K562 (cell line): ENCODE measurements around the gene SAMD4A. TPM values are rescaled to one million over a fixed set of nuclear protein-coding genes. Genes with fewer than 3 reads are reported as not detected.

ENCODE experiments used
- ATAC-seq: fragments of 200-7000 bp; cut with Tn5 transposase; 3 replicates; pipeline ENCODE4 v1.9.1; 2020; ENCODE audit warnings: moderate library complexity
- BruUV-seq: library from RNA; stranded (reverse); fragments of 400-500 nt; replicated peaks from 2 replicates; lab custom pipeline; 2021; lab: Mats Ljungman, UMichigan
- CTCF ChIA-PET: fragments of 300-600 bp; formaldehyde crosslinking; extraction: SDS; loops from one replicate; lab custom pipeline; 2021; ENCODE audit warnings: low intra/inter-chr PET ratio; lab: Yijun Ruan, JAX
- POLR2A ChIA-PET: fragments of 300-600, 350-650 bp; sonication (Branson Sonifier 250); formaldehyde crosslinking; extraction: SDS; loops from one replicate; lab custom pipeline; 2021; ENCODE audit warnings: antibody characterized with exemption, inconsistent platforms; lab: Yijun Ruan, JAX
- DNase-seq, 4 experiments: peaks; one replicate each; pipeline versions ENCODE4 v3.0.0 to v3.0.0-alpha.2; 2011 to 2018; ENCODE audit warnings: low spot score in 3 of 4, mixed read lengths in 3 of 4; ENCODE audit errors: extremely low read depth in 1 of 4
- FAIRE-seq: peaks from 2 replicates; lab custom pipeline; 2011; peaks lifted over from hg19 to GRCh38; lab: Jason Lieb, UNC
- H2AFZ ChIP-seq: 2 replicates; pipeline ENCODE4 v1.6.0; 2011; ENCODE audit warnings: low read depth, low read length, control low read depth, inconsistent platforms
- H3K27ac ChIP-seq: fragments of 200-600 bp; 3 replicates; pipeline ENCODE4 v1.8.0; 2011; ENCODE audit warnings: low read depth, mild to moderate bottlenecking, control low read depth, inconsistent platforms, low read length, moderate library complexity, mixed read lengths; ENCODE audit errors: extremely low read depth
- H3K27me3 ChIP-seq, 2 experiments: fragments of 300-600 bp in 1 of 2; 2 replicates in 1 of 2; 3 replicates in 1 of 2; pipeline versions ENCODE4 v1.6.0 to v1.8.0; 2011; ENCODE audit warnings: inconsistent platforms in 2 of 2, low read length in 2 of 2, mild to moderate bottlenecking in 1 of 2, mixed read lengths in 1 of 2, moderate library complexity in 1 of 2; ENCODE audit not compliant: control insufficient read depth in 2 of 2, insufficient read depth in 2 of 2
- H3K36me3 ChIP-seq: fragments of 300-600 bp; 3 replicates; pipeline ENCODE4 v1.8.0; 2011; ENCODE audit warnings: mild to moderate bottlenecking, low read length, inconsistent platforms; ENCODE audit not compliant: control insufficient read depth, insufficient read depth
- H3K4me1 ChIP-seq, 2 experiments: fragments of 200-600 bp in 1 of 2; replicated peaks in 1 of 2; 2 replicates in 1 of 2; 3 replicates in 1 of 2; pipeline versions ENCODE4 v1.5.1 to v1.8.0; 2011; ENCODE audit warnings: inconsistent platforms in 2 of 2, low read length in 2 of 2, mild to moderate bottlenecking in 1 of 2, mixed read lengths in 1 of 2, moderate library complexity in 1 of 2; ENCODE audit not compliant: control insufficient read depth in 2 of 2, insufficient read depth in 2 of 2
- H3K4me2 ChIP-seq: 2 replicates; pipeline ENCODE4 v1.6.1; 2011; ENCODE audit warnings: low read length, control low read depth, inconsistent platforms, mixed read lengths; ENCODE audit not compliant: insufficient read depth
- H3K4me3 ChIP-seq: fragments of 200-600 bp; sonication (generic), shearing (Covaris generic); 2 replicates; pipeline ENCODE4 v1.5.1; 2016; ENCODE audit warnings: control low read depth, inconsistent platforms
- H3K79me2 ChIP-seq: fragments of 200-600 bp; 3 replicates; pipeline ENCODE4 v1.8.0; 2011; ENCODE audit warnings: low read length, inconsistent platforms; ENCODE audit not compliant: control insufficient read depth, insufficient read depth
- H3K9ac ChIP-seq, 2 experiments: 2 replicates each; pipeline versions ENCODE4 v1.6.0 to v1.6.1; 2011; ENCODE audit warnings: low read depth in 2 of 2, low read length in 2 of 2, control low read depth in 1 of 2, inconsistent platforms in 1 of 2, mild to moderate bottlenecking in 1 of 2, mixed read lengths in 1 of 2; ENCODE audit not compliant: insufficient read depth in 1 of 2
- H3K9me1 ChIP-seq: one replicate; pipeline ENCODE4 v1.6.0; 2011; ENCODE audit warnings: inconsistent platforms, mild to moderate bottlenecking, low read length, moderate library complexity; ENCODE audit not compliant: control insufficient read depth, insufficient read depth
- H3K9me3 ChIP-seq: replicated peaks from 2 replicates; pipeline ENCODE4 v1.5.1; 2011; ENCODE audit warnings: low read depth, low read length, inconsistent platforms; ENCODE audit not compliant: control insufficient read depth, insufficient read depth
- H4K20me1 ChIP-seq: replicated peaks from 2 replicates; pipeline ENCODE4 v1.6.1; 2011; ENCODE audit warnings: low read length, inconsistent platforms, mixed read lengths; ENCODE audit not compliant: control insufficient read depth, insufficient read depth
- AFF4 ChIP-seq: sonication (generic); formaldehyde crosslinking; IDR thresholded peaks from 2 replicates; pipeline ENCODE4 v1.8.0; 2023; ENCODE audit warnings: mild to moderate bottlenecking, missing genetic modification reagents
- BDP1 ChIP-seq: IDR thresholded peaks from 3 replicates; pipeline ENCODE4 v1.6.1; 2011; ENCODE audit not compliant: insufficient read length, insufficient read depth
- CEBPB ChIP-seq: fragments of 450-650 bp; IDR thresholded peaks from 2 replicates; pipeline ENCODE4 v1.6.1; 2016; ENCODE audit warnings: missing genetic modification characterization, missing compliant biosample characterization
- E2F4 ChIP-seq: sonication (generic); formaldehyde crosslinking; IDR thresholded peaks from 2 replicates; pipeline ENCODE4 v1.8.0; 2022; ENCODE audit warnings: mild to moderate bottlenecking, low read depth, missing genetic modification reagents
- ETS2 ChIP-seq: IDR thresholded peaks from 2 replicates; pipeline ENCODE4 v1.6.1; 2016; ENCODE audit warnings: borderline replicate concordance, missing genetic modification characterization, mild to moderate bottlenecking, moderate library complexity, missing compliant biosample characterization; ENCODE audit not compliant: poor library complexity, severe bottlenecking
- GABPB2 ChIP-seq: fragments of 250-450 bp; sonication (Bioruptor Pico); conservative IDR thresholded peaks from 2 replicates; pipeline ENCODE4 v1.5.1; 2021; ENCODE audit warnings: mild to moderate bottlenecking
- HNRNPK ChIP-seq: fragments of 200-400 bp; formaldehyde crosslinking; IDR thresholded peaks from one replicate; pipeline ENCODE4 v1.6.1; 2018; ENCODE audit warnings: mild to moderate bottlenecking, low read depth, low read length; ENCODE audit not compliant: poor library complexity, severe bottlenecking
- KDM5B ChIP-seq: fragments of 200-600 bp; sonication (generic); IDR thresholded peaks from 2 replicates; pipeline ENCODE4 v1.6.1; 2012; ENCODE audit warnings: low read depth, mild to moderate bottlenecking, moderate library complexity, low read length, control low read depth, inconsistent platforms; ENCODE audit not compliant: insufficient replicate concordance
- NFIC ChIP-seq: fragments of 450-650 bp; IDR thresholded peaks from 2 replicates; pipeline ENCODE4 v1.6.1; 2017; ENCODE audit warnings: mild to moderate bottlenecking, inconsistent platforms
- RBBP5 ChIP-seq: fragments of 200-600 bp; sonication (generic); IDR thresholded peaks from 2 replicates; pipeline ENCODE4 v1.6.1; 2012; ENCODE audit warnings: borderline replicate concordance, mild to moderate bottlenecking, low read length, control low read depth, inconsistent platforms; ENCODE audit not compliant: insufficient read depth, poor library complexity, severe bottlenecking
- SAFB ChIP-seq: fragments of 200-400 bp; formaldehyde crosslinking; IDR thresholded peaks from 2 replicates; pipeline ENCODE4 v1.6.1; 2017; ENCODE audit warnings: low read depth, low read length, borderline replicate concordance
- SMAD2 ChIP-seq: fragments of 150-350 bp; IDR thresholded peaks from 2 replicates; pipeline ENCODE4 v1.6.1; 2014; ENCODE audit warnings: low read depth, mild to moderate bottlenecking, low read length
- SNIP1 ChIP-seq: fragments of 450-650 bp; IDR thresholded peaks from 2 replicates; pipeline ENCODE4 v1.7.1; 2017; ENCODE audit warnings: low read depth, mild to moderate bottlenecking
- SRSF7 ChIP-seq: fragments of 200-400 bp; formaldehyde crosslinking; optimal IDR thresholded peaks from 2 replicates; pipeline ENCODE3; 2017; ENCODE audit warnings: mild to moderate bottlenecking, low read depth, low read length
- TRIM28 ChIP-seq: fragments of 450-650 bp; IDR thresholded peaks from 2 replicates; pipeline ENCODE4 v1.6.1; 2017
- ZNF121 ChIP-seq: sonication (generic); formaldehyde crosslinking; conservative IDR thresholded peaks from 2 replicates; pipeline ENCODE4 v1.8.0; 2022; ENCODE audit warnings: missing genetic modification reagents
- ZNF589 ChIP-seq: fragments of 200-800 bp; sonication (Bioruptor generic); IDR thresholded peaks from 2 replicates; pipeline ENCODE4 v1.6.1; 2016; ENCODE audit warnings: low read depth, missing genetic modification characterization, missing compliant biosample characterization
- ZNF766 ChIP-seq: fragments of 200-800 bp; sonication (Bioruptor generic); conservative IDR thresholded peaks from 2 replicates; pipeline ENCODE4 v1.6.1; 2016; ENCODE audit warnings: missing genetic modification characterization, missing compliant biosample characterization
- WGBS: fragments of 100-300 bp; shearing (Covaris generic); methylation state at CpG from one replicate; pipeline ENCODE4 v1.1.6; 2016; ENCODE audit warnings: low coverage, mixed read lengths; ENCODE audit not compliant: insufficient coverage; ENCODE audit errors: missing lambda C conversion rate; 5-methylcytosine and 5-hydroxymethylcytosine counted together
- in situ Hi-C: fragments of 300-500 bp; cut with MboI; formaldehyde crosslinking; loops from 4 replicates; pipeline ENCODE4 v1.15.0; 2018; ENCODE audit warnings: inconsistent platforms, mixed read lengths
- intact Hi-C: fragments of 100-400 bp; cut with micrococcal nuclease; formaldehyde crosslinking; loops from 2 replicates; pipeline ENCODE4 v1.14.2; 2022
- polyA plus RNA-seq, 8 experiments: library from polyadenylated mRNA; depleted of rRNA in 4 of 8; stranded (reverse) in 5 of 8; unstranded in 3 of 8; fragments of >200 nt; fragmentation: Nextera tagmentation in 2 of 8; fragmentation: Illumina TruSeq in 1 of 8; extraction: Ambion mirVana in 2 of 8; extraction: Trizol in 1 of 8; gene quantifications; 2 replicates each; pipeline versions ENCODE4 v1.2.1 to v1.2.3, GENCODE V29; 2011 to 2014; ENCODE audit warnings: inconsistent platforms in 1 of 8, missing spikeins in 1 of 8
- total RNA-seq, 7 experiments: library from RNA; depleted of rRNA in 6 of 7; stranded (reverse); fragments of >200 nt in 6 of 7; fragmentation: Illumina TruSeq in 2 of 7; extraction: Trizol in 2 of 7; gene quantifications; 2 replicates each; pipeline versions ENCODE4 v1.2.1 to v1.2.3, GENCODE V29; 2011 to 2021; ENCODE audit warnings: low replicate concordance in 1 of 7

SAMD4A gene
- total and polyA plus RNA-seq, 9 of the 15 experiments (the other 6 are each of a cell fraction or from before 2014, with no cell fraction given) = 0.66 to 6.8 (median 3.3) TPM

- TF ChIP-seq SMAD2 (no peak), NFIC (no peak), ZNF121 (CRISPR knock-in tag) (no peak)
- TF ChIP-seq, all 486 proteins: peak for 0
These were observed 73.6 kb downstream of the SAMD4A start (continued) for GRCh38 chr14:54640506-54640905.

DNA sequence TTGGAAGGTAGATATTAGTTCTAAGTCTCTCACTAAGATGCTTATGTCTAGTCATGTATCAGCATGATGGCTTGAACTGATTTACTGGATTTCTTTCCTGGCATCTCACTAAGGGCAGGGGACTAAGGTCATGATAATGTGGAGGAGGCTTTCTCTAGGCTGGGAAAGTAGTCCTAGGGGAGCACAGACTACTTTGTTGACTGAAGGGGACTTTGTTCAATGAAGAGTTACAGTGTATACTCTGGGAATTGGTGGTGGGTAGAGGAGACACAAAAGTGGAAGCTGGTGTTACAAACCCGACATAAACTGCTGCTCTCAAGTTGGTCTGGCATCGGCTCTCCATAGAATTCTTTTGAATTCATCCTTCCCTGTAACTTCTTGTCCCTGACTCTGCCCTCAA, 75.2 kb downstream of the SAMD4A start:
- no peaks in the 10 kb centered on the region; the same call in 1 of the 2 replicates for H4K20me1 ChIP-seq
- no peak overlapping the region for H3K9ac ChIP-seq
- ChIA-PET POLR2A (interaction anchor here (0.5 kb wide), 1 partner anchor 331 kb away, joined by 3 read pairs; no protein-coding TSS in a partner anchor), CTCF (no interaction called here)
- no peak overlapping the region for H3K4me3 ChIP-seq
- WGBS = 28% methylated on average over 2 of the region's 2 CpGs
- no peak for FAIRE-seq
- no peaks in the 10 kb centered on the region for H3K9me3 ChIP-seq
- no peaks in the 10 kb centered on the region for H3K4me1 ChIP-seq
- peaks cover 3% of the 10 kb centered on the region for H3K9me1 ChIP-seq
- no TSS peak for BruUV-seq
- no peaks in the 10 kb centered on the region for H3K27me3 ChIP-seq
- H3K79me2 ChIP-seq = no peaks in the 10 kb centered on the region
- H3K36me3 ChIP-seq = no peaks in the 10 kb centered on the region; the same call in 2 of the 3 replicates
- intact Hi-C loops = loop anchor here (5.0 to 10.0 kb wide), 2 partner anchors 130 to 277 kb away; no protein-coding TSS in a partner anchor
- in situ Hi-C loops = no loop called here
- H2AFZ ChIP-seq = no peak overlapping the region
- H3K4me2 ChIP-seq = no peak overlapping the region
- DNase-seq = no peak
- no peak for ATAC-seq
- no peak overlapping the region for H3K27ac ChIP-seq
- no peak for TF ChIP-seq SRSF7
- no peak for TF ChIP-seq RBBP5
- no peak for TF ChIP-seq HNRNPK
- TF ChIP-seq SNIP1 = no peak
- no peak for TF ChIP-seq SAFB
- TF ChIP-seq ETS2 (tag) = no peak
- TF ChIP-seq E2F4 (CRISPR knock-in tag) = no peak
- TF ChIP-seq BDP1 = no peak
- TF ChIP-seq AFF4 (CRISPR knock-in tag) = no peak
- no peak for TF ChIP-seq GABPB2 (CRISPR knock-in tag)
- no peak for TF ChIP-seq ZNF766 (CRISPR knock-in tag)
- TF ChIP-seq ZNF589 (CRISPR knock-in tag) = no peak
- no peak for TF ChIP-seq TRIM28
- no peak for TF ChIP-seq CEBPB (tag)
- no peak for TF ChIP-seq KDM5B
